NCI-H460 (cell line): ENCODE data around the gene RHEBL1. TPM values are rescaled to one million over a fixed set of nuclear protein-coding genes. Genes with fewer than 3 reads are reported as not detected.

Experiments used
- DNase-seq: peaks from one replicate; pipeline ENCODE4 v3.0.0-alpha.2; 2016; ENCODE audit warnings: low read depth; ENCODE audit errors: extremely low read depth
- total RNA-seq: library from RNA; depleted of rRNA; stranded (reverse); fragments of >200 nt; shearing (Covaris generic); gene quantifications from 2 replicates; pipeline ENCODE4 v1.2.3, GENCODE V29; 2014

The RHEBL1 gene
- total RNA-seq, 1 experiment from 2014 or later, result 5.1 TPM

DNA sequence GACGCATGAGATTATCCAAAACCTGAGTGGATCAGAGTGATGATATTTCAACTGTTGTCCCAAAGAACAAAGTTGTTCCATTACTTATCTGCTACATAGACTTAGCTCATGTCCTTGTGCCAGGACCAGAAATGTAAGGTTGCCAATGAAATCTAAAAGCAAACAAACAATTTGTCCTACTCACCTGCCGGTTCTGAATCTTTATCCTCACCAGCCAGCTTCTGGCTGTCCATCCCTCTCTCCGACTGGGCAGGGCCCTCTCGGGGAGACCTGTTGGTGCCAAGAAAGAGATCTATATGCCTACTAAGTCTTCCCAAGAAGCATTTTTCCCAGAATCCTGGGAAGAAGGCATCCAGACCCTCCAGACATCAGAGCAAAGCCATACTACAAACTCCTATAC, 14.7 kb downstream of the RHEBL1 start:
- DNase-seq, result no peak

- no peak for DNase-seq
Measured at GRCh38 chr12:49054524-49054923, 15.3 kb downstream of the RHEBL1 start.

GRCh38 chr12:49054096-49054495, 15.7 kb downstream of the RHEBL1 start:
- DNase-seq, result no peak

DNA sequence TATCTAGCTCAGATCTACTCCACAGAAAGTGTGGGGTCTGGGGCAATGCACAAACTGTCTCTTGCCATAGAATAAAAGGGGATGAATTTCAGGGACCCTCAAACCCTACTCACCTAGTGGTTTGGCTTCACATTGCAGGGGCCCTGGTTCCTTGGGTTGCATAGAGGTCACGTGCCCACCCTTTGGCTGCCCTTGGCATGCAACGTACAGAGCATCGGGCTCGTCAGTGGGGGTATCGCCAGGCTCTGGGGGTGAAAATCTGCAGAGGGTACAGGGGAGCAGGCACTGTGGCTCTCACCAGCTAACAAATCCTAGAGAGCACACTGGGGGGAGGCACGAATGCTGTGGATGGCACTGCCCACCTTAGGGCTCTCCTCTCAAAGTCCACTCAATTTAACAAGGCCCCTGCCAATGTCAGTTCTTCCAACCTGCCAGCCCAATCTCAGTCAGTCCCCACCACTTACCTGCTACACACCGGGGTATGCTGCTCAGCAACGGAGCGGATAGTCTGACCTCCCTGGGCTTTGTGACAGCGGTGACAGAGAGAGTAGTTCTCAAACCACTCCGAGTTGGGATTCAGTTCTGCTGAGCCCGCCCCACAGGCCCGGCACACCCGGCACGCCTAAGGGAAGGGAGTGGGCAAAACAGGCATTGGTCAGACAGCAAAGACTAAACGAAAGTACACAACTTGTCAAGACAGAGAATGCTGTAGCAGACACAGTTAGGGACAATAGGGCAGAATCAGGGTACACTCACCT, 17.1 kb downstream of the RHEBL1 start:
- no peak for DNase-seq

DNA sequence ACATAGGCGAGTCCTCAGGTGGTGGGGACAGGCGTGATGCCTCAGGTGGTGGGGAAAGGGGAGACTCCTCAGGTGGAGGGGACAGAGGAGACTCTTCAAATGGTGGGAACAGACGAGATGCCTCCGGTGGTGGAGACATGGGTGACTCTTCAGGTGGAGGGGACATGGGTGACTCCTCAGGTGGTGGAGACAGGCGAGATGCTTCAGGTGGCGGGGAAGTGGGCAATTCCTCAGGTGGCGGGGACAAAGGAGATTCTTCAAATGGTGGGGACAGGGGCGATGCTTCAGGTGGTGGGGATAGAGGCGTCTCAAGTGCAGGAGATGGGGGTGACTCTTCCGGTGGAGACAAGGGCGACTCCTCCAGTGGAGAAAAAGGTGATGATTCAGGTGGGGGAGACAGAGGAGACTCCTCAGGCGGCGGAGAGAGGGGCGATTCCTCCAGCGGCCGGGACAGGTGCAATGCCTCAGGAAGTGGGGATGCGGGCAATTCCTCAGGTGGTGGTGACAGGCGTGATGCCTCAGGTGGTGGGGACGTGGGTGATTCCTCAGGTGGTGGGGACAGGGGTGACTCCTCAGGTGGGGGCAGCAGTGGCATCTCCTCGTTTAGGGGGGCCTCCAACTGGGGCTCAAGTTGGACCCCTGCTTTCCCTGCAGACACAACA, 17.9 kb downstream of the RHEBL1 start:
- DNase-seq, result no peak

- DNase-seq, result no peak
Measured at GRCh38 chr12:49051373-49051764, 18.4 kb downstream of the RHEBL1 start.

DNA sequence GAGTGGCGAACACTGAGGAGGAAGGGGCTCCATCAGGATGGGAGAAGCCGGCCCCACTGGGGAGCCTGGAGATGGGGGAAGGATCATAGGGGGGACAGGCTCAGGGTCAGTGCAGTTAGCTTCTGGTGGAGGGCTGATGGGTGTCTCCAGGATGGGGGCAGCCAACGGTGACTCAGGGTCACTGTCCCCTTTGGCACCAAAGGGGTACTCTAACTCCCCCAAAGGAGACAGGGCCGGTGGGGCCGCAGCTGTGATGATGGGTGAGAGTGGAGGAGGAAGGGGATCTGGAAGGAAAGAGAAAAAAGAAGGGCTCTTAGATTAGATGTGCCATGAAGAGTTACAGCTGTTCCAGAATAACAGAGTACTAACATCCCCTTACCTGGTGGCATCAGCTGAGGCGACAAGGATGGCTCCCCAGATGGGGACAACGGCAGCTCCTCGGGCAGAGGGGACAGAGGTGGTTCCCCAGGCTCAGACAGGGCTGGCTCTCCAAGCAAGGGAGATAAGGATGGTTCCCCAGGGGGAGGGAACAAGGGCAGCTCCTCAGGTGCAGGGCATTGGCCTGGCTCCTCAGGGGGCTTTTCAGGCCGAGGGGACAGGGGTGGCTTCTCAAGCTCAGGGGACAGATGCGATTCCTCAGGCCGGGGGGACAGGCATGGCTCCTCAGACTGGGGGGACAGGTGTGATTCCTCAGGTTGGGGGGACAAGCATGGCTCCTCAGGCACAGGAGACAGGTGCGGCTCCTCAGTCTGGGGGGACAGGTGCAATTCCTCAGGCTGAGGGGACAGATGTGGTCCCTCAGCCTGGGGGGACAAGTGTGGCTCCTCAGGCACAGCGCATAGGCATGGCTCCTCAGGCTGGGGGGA, 19.0 kb downstream of the RHEBL1 start:
- DNase-seq, result no peak

- no peak for DNase-seq
Measured at GRCh38 chr12:49049566-49050224, 20.1 kb downstream of the RHEBL1 start.

- DNase-seq, result no peak
Measured at GRCh38 chr12:49048953-49049352, 20.8 kb downstream of the RHEBL1 start.

GRCh38 chr12:49046129-49046895, 23.5 kb downstream of the RHEBL1 start:
- DNase-seq, result no peak

DNA sequence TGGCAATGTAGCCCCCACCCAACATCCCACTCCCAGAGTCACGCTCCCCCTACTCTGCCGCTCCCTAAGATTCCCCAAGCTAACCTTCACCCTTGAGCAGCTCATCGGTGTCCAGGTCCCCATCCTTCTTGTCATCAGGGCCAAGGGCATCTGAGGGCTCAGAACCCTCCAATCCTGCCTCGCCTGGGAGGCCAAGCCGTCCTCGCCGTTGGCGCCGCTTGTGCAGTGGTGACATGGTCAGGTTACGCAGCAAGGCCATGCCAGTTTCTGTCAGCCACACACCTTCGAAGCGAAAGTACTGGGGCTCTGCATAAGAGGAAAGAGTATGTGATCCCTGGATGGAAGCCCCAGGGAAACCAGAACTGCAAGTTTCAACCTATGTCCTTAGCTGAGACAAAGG, 25.1 kb downstream of the RHEBL1 start:
- no peak for DNase-seq

GRCh38 chr12:49043856-49044258, 25.9 kb downstream of the RHEBL1 start:
- peak; percentile 48 for DNase-seq

GRCh38 chr12:49043241-49043640, 26.5 kb downstream of the RHEBL1 start:
- DNase-seq, result no peak

GRCh38 chr12:49041881-49042484, 27.8 kb downstream of the RHEBL1 start:
- no peak for DNase-seq

- DNase-seq, result no peak
Measured at GRCh38 chr12:49041036-49041880, 28.5 kb downstream of the RHEBL1 start.

DNA sequence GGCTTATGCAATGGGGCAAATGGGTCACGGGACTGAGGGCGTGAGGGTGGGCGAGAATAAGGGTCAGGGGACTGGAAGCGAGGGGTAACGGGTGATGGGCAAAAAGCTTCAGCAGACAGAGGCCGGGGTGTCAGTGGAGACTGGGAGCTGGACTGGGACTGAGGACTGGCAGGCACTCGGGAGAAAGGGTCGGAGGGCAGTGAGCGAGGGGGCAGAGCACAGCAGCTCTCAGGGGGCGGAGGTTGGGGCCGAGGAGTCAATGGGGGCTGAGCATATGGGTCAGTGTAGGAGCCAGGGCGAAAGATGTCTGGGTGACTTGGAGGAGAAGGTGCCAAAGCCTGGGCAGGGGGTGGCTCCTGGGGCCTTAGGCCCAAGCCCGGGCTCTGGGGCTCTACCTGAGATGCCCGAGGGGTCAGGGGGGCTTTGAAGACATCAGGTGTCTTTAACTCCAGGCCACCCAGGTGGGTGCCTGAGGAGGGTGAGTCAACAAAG, 29.4 kb downstream of the RHEBL1 start:
- DNase-seq, result no peak

GRCh38 chr12:49039421-49040363, 30.1 kb downstream of the RHEBL1 start:
- no peak for DNase-seq
